ENCODE results near the gene CD6.
A peak's percentile ranks its signal among the peaks of the same experiment; 100 is the strongest.

Gene CD6

GRCh38 chr11:61025821-61026120 is 54.3 kb downstream of the CD6 start:
- H3K4me3 ChIP-seq (ENCODE audit: low read depth, low read length): no peak overlapping the region
- TF ChIP-seq CTCF (IDR thresholded peaks at IDR 0.05; ENCODE audit: low read depth, low read length) (no peak), MAX (IDR thresholded peaks at IDR 0.05; ENCODE audit: low read depth, low read length) (no peak), POLR2A (IDR thresholded peaks at IDR 0.05; ENCODE audit: extremely low read depth, insufficient read length) (no peak)
- no peak for DNase-seq (ENCODE audit: low read depth)

GRCh38 chr11:61026121-61027031 is 54.9 kb downstream of the CD6 start:
- no peak overlapping the region for H3K4me3 ChIP-seq (ENCODE audit: low read depth, low read length)
- DNase-seq (ENCODE audit: low read depth): peak; percentile 44
- TF ChIP-seq MAX (IDR thresholded peaks at IDR 0.05; ENCODE audit: low read depth, low read length): no peak
- TF ChIP-seq POLR2A (IDR thresholded peaks at IDR 0.05; ENCODE audit: extremely low read depth, insufficient read length): no peak
- TF ChIP-seq MYC (IDR thresholded peaks at IDR 0.05; ENCODE audit: low read depth, low read length): no peak
- TF ChIP-seq CTCF (IDR thresholded peaks at IDR 0.05; ENCODE audit: low read depth, low read length): no peak

- TF ChIP-seq MYC (IDR thresholded peaks at IDR 0.05; ENCODE audit: low read depth, low read length) (no peak), POLR2A (IDR thresholded peaks at IDR 0.05; ENCODE audit: extremely low read depth, insufficient read length) (no peak), CTCF (IDR thresholded peaks at IDR 0.05; ENCODE audit: low read depth, low read length) (no peak), MAX (IDR thresholded peaks at IDR 0.05; ENCODE audit: low read depth, low read length) (no peak)
- DNase-seq (ENCODE audit: low read depth): no peak
- H3K4me3 ChIP-seq (ENCODE audit: low read depth, low read length): no peak overlapping the region
Observed at GRCh38 chr11:61027141-61027840, 55.8 kb downstream of the CD6 start.

- no peak for DNase-seq (ENCODE audit: low read depth)
- H3K4me3 ChIP-seq (ENCODE audit: low read depth, low read length): no peak overlapping the region
- TF ChIP-seq CTCF (IDR thresholded peaks at IDR 0.05; ENCODE audit: low read depth, low read length) (no peak), POLR2A (IDR thresholded peaks at IDR 0.05; ENCODE audit: extremely low read depth, insufficient read length) (no peak), MYC (IDR thresholded peaks at IDR 0.05; ENCODE audit: low read depth, low read length) (no peak), MAX (IDR thresholded peaks at IDR 0.05; ENCODE audit: low read depth, low read length) (no peak)
Observed at GRCh38 chr11:61028135-61028729, 56.8 kb downstream of the CD6 start.

- DNase-seq (ENCODE audit: low read depth): no peak
- TF ChIP-seq POLR2A (IDR thresholded peaks at IDR 0.05; ENCODE audit: extremely low read depth, insufficient read length) (no peak), CTCF (IDR thresholded peaks at IDR 0.05; ENCODE audit: low read depth, low read length) (no peak), MAX (IDR thresholded peaks at IDR 0.05; ENCODE audit: low read depth, low read length) (no peak), MYC (IDR thresholded peaks at IDR 0.05; ENCODE audit: low read depth, low read length) (no peak)
- H3K4me3 ChIP-seq (ENCODE audit: low read depth, low read length): no peak overlapping the region
Observed at GRCh38 chr11:61032824-61033223, 61.3 kb downstream of the CD6 start.
